Keratinocyte (primary cell): ENCODE measurements around the gene NCOR1.

Source experiments
- CTCF ChIP-seq, 3 experiments: IDR thresholded peaks in 1 of 3; conservative IDR thresholded peaks in 1 of 3; optimal IDR thresholded peaks in 1 of 3; 2 replicates in 2 of 3; 3 replicates in 1 of 3; pipeline versions ENCODE3 to v1.5.1; 2011; ENCODE audit warnings: low read length in 3 of 3, mild to moderate bottlenecking in 3 of 3, moderate library complexity in 2 of 3, control low read depth in 1 of 3, inconsistent platforms in 1 of 3; ENCODE audit not compliant: insufficient read depth in 2 of 3; ENCODE audit errors: extremely low read depth in 1 of 3
- EZH2 ChIP-seq: IDR thresholded peaks from one replicate; pipeline ENCODE4 v1.6.1; 2012; ENCODE audit warnings: inconsistent platforms, mild to moderate bottlenecking, low read length, moderate library complexity

- TF ChIP-seq CTCF (optimal IDR thresholded peaks at IDR 0.05 in 1 of 3, IDR thresholded peaks at IDR 0.05 in 1 of 3, conservative IDR thresholded peaks at IDR 0.05 in 1 of 3; ENCODE audit: extremely low read depth in 1 of 3, insufficient read depth in 2 of 3, low read length in 3 of 3): no peak
- no peak for TF ChIP-seq EZH2
Observed at GRCh38 chr17:16250635-16251034, 35.3 kb upstream of the NCOR1 start.
